Activated CD4-positive, alpha-beta T cell treated with anti-CD3 and anti-CD28 coated beads, Interleukin-2, amount 50 U/mL, for 48 hours (primary cell): ENCODE data around the gene ALPG.
"Not testable (repeated sequence)": the region's sequence is repeated elsewhere in the genome, so short reads cannot be mapped to it uniquely, and the experiment has no call there.

ENCODE experiments used
- DNase-seq, 2 experiments: peaks; one replicate each; pipeline ENCODE4 v3.0.0-alpha.2; 2020

ALPG gene

DNA sequence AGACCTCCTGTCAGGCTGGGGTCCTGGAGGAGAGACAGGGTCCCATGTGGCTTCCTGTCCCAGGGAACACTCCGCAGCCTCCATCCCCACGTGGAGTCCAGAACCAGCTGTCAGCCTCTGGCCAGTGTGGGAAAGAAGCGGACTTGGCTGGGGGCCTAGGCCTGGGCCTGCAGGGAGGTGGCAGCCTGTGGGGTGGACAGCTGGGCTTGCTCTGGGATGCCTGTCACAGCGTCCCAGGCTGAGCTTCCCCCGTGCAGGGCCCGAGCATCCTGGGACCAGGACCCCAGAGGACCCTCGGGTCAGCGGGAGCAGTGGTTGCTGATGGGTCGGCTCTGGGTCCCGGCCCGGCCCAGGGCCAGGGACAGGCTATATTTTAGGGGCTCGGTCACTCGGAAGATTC lies 35.8 kb downstream of the ALPG start:
- DNase-seq = not testable (repeated sequence)

DNA sequence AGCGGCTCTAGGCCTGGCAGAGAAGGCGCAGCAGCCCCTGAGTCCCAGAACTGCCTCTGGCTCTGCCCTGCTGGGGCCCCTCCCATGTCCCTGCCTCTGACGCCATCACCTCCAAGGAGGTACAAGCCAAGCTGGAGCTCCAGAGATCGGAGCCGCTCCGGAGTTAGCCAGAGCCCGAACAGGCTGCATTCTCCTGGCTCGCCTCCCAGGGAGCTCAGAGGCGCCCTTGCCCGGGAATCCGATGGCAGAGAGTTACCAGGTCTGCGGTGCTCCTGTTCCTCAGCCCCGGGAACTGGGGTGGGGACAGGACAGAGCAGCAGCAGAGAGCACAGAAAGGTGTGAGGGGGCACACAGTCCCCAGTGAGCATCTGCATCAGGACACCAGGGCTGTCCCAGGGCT lies 36.4 kb downstream of the ALPG start:
- DNase-seq = not testable (repeated sequence)

GRCh38 chr2:232443669-232444408 lies 37.2 kb downstream of the ALPG start:
- DNase-seq = not testable (repeated sequence)

GRCh38 chr2:232444409-232445148 lies 37.9 kb downstream of the ALPG start:
- DNase-seq = peak; percentile 75 to 84

- DNase-seq = not testable (repeated sequence)
Observed at GRCh38 chr2:232445149-232445885, 38.7 kb downstream of the ALPG start.

GRCh38 chr2:232446266-232446777 lies 39.7 kb downstream of the ALPG start:
- DNase-seq = not testable (repeated sequence)

DNA sequence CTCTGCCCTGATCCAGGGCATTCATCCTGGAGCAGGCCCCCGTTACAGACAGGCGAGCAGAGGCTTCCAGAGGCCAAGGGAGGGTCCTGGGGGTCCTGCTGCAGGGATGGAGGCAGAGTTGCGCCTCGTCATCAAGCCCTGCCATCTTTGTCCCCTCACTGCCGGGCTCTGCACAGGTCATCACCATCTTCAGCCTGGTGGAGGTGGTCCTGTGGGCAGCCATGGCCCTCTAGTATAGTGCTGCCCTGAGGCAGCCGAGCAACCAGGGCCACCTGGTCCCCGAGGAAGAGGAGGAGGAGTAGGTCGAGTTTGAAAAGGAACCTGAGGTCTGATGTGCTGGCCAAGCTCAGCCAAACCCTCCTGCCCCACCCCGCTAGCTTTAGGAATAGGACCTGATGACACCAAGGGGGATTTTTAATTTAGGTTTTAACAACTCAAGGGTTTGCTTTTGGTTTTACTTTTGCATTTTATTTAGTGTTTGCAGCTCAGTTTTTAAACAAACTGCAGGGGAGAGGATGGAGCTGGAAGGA lies 40.5 kb downstream of the ALPG start:
- no peak for DNase-seq

DNA sequence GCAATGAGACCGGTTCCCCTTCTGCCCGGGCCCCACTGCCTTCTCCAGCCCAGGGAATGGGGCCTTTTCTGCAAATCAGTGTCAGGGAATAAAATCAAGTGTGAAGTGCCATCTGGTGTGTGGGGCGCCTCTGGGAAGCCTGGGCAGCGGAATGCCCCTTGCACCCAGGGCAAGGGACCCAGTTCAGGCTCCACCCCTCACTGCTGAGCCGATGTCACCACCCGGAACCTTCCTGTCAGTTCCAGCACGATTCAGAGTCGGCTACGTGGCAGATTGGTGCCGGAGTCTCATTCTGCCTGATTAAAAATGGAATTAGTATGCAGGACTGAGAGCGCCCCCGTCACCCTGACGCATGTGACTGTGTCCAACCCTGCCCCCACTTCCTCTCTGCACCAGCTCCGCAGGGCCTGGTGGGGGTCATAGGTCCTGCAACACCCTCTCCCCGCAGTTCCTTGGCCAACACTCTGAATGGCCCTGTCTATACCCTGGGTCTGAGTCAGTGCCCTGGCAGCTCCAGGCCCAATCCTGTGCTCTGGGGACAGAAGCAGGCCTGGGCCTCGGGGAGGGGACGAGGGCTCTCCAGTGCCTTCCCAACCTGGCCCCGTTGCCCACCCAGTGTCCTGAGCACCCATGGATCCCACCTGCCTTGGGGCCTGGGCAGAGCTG lies 41.1 kb downstream of the ALPG start:
- no peak for DNase-seq

- DNase-seq = no peak
Observed at GRCh38 chr2:232448304-232448690, 41.7 kb downstream of the ALPG start.

DNA sequence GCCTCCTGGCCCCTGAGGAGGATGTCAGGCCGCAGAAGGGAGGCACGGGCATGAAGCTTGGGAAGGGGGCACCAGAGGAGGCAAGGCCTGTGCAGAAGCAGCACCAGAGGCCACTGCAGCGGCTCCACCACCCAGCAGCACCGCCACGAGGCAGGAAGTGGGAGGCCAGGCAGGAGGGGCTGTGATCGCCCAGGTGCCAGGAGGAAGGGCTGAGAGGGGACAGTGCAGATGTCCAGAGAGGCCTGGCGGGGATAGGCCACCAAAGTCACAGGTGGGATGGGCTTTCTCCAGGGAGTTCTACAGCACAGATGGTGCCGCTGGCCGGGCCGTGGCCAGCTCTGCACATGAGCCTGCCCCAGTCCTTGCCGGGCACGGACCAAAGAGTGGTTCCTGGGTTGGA lies 43.3 kb downstream of the ALPG start:
- no peak for DNase-seq

GRCh38 chr2:232451645-232452044 lies 45.0 kb downstream of the ALPG start:
- DNase-seq = not testable (repeated sequence)

GRCh38 chr2:232454630-232455029 lies 48.0 kb downstream of the ALPG start:
- no peak for DNase-seq

DNA sequence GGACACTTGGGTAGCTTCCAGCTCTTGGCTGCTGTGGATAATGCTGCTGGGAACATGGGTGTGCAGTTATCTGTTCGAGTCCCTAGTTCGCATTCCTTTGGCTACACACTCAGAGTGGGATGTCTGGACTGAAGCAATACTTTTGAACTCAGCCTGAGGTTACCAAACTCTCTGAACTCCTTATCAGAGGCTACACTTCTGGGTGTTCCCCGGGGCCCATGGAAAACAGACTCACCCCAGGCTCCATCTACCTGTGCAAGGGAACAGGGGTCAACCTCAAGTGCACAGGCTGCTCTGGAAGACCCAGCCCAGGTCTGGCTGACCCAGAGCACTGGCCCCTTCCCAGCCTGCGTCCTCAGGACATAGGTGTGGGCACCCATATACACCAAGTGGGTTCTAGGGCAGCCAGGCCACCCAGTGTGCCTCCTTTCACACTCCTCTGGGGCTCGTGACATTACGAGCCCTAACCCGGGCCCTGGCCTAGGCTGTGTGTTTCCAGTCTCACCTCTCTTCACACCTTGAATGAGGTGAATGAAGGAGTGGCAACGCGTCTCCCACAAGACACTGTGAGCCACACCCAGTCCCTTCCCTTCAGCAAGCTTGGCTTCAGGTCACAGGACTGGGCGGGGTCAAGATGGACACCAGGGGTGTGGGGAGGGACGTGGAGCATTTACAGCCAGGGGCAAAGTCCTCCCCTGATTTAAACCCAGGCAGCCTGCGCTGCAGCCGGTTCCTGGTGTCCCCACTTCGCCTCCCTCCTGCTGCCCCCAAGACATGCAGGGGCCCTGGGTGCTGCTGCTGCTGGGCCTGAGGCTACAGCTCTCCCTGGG lies 49.0 kb downstream of the ALPG start, which contains the start of gene ALPI:
ALPI (plus strand) TSS at position 728 of the 830 bp plus-strand sequence; CDS start at position 775, 47 bp downstream.
- no peak for DNase-seq

DNA sequence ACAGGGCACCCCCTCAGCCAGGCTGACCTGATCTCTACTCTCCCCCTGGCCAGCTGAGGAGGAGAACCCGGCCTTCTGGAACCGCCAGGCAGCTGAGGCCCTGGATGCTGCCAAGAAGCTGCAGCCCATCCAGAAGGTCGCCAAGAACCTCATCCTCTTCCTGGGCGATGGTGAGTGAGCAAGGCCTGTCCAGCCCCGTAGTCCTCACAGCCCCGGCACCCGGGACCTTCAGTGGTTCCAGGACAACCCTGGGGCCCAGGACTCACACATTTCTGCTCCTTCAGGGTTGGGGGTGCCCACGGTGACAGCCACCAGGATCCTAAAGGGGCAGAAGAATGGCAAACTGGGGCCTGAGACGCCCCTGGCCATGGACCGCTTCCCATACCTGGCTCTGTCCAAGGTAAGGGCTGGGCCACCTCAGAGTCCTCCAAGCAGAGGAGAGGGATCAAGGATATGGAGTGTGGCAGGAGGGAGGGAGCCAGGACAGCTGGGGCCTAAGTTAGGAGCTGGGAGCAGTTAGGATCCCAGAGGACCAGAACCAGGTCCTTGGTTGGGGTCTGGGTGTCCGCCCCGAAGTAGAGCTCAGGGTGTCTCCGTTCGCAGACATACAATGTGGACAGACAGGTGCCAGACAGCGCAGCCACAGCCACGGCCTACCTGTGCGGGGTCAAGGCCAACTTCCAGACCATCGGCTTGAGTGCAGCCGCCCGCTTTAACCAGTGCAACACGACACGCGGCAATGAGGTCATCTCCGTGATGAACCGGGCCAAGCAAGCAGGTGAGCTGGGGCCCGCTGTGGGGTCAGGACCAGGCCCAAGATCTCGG lies 49.9 kb downstream of the ALPG start:
- no peak for DNase-seq

GRCh38 chr2:232457121-232458011 lies 50.7 kb downstream of the ALPG start:
- no peak for DNase-seq

- no peak for DNase-seq
Observed at GRCh38 chr2:232458051-232458660, 51.5 kb downstream of the ALPG start.

DNA sequence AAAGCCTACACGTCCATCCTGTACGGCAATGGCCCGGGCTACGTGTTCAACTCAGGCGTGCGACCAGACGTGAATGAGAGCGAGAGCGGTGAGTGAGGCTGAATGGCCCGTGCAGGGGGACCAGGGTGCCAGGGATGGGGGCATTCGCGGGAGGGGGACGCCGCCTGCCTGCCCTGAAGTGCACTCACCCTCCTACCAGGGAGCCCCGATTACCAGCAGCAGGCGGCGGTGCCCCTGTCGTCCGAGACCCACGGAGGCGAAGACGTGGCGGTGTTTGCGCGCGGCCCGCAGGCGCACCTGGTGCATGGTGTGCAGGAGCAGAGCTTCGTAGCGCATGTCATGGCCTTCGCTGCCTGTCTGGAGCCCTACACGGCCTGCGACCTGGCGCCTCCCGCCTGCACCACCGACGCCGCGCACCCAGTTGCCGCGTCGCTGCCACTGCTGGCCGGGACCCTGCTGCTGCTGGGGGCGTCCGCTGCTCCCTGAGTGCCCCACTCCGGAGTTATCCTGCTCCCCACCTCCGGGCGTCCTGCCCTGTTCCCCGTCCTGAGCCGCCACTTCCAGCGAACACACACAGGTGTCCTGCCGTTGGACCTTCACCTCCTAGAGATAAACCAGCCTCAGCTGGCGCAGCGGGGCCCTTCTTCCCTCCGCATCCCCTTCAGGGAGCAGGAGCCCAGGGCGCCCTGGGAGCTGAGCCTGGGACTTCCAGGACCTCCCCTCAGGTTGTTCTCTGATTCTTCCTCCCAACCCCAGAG lies 52.2 kb downstream of the ALPG start:
- DNase-seq = no peak

- DNase-seq = no peak
Observed at GRCh38 chr2:232459419-232460035, 52.9 kb downstream of the ALPG start.
